ENCODE results near the gene ATP10A.

- TF ChIP-seq POLR2A (IDR thresholded peaks at IDR 0.05) (no peak), CTCF (IDR thresholded peaks at IDR 0.05) (no peak)
Observed at GRCh38 chr15:25910832-25911231, 47.7 kb upstream of the ATP10A start.

Measured in ovary (tissue), 3 donors.